Measurements from ENCODE around the gene GJB4.

DNA sequence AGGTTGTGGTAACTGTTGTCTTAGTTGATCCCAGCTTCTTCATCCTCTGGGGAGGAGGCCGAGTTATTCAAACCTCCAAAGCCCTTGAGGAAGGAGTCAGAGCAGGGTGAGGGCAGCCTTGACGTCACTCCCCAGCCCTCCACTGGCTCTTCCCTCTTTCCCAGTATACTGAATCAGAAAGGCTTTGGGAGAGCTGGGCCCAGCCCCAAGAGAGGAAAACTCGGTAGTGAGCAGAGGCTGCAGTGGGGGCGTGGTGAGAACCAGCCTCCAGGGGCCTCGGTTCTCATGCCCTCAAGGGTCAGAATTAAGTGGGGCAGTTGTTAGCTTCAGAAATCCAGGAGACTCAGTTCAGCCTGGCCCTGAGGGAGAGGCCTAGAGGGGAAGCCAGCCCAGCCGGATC, 31.4 kb downstream of the GJB4 start:
- TF ChIP-seq, protein P1, sequence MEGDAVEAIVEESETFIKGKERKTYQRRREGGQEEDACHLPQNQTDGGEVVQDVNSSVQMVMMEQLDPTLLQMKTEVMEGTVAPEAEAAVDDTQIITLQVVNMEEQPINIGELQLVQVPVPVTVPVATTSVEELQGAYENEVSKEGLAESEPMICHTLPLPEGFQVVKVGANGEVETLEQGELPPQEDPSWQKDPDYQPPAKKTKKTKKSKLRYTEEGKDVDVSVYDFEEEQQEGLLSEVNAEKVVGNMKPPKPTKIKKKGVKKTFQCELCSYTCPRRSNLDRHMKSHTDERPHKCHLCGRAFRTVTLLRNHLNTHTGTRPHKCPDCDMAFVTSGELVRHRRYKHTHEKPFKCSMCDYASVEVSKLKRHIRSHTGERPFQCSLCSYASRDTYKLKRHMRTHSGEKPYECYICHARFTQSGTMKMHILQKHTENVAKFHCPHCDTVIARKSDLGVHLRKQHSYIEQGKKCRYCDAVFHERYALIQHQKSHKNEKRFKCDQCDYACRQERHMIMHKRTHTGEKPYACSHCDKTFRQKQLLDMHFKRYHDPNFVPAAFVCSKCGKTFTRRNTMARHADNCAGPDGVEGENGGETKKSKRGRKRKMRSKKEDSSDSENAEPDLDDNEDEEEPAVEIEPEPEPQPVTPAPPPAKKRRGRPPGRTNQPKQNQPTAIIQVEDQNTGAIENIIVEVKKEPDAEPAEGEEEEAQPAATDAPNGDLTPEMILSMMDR (IDR thresholded peaks at IDR 0.05), result no peak
- TF ChIP-seq, protein P2, sequence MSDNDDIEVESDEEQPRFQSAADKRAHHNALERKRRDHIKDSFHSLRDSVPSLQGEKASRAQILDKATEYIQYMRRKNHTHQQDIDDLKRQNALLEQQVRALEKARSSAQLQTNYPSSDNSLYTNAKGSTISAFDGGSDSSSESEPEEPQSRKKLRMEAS (CRISPR knock-in tag; IDR thresholded peaks at IDR 0.05), result no peak
- TF ChIP-seq, protein P3, sequence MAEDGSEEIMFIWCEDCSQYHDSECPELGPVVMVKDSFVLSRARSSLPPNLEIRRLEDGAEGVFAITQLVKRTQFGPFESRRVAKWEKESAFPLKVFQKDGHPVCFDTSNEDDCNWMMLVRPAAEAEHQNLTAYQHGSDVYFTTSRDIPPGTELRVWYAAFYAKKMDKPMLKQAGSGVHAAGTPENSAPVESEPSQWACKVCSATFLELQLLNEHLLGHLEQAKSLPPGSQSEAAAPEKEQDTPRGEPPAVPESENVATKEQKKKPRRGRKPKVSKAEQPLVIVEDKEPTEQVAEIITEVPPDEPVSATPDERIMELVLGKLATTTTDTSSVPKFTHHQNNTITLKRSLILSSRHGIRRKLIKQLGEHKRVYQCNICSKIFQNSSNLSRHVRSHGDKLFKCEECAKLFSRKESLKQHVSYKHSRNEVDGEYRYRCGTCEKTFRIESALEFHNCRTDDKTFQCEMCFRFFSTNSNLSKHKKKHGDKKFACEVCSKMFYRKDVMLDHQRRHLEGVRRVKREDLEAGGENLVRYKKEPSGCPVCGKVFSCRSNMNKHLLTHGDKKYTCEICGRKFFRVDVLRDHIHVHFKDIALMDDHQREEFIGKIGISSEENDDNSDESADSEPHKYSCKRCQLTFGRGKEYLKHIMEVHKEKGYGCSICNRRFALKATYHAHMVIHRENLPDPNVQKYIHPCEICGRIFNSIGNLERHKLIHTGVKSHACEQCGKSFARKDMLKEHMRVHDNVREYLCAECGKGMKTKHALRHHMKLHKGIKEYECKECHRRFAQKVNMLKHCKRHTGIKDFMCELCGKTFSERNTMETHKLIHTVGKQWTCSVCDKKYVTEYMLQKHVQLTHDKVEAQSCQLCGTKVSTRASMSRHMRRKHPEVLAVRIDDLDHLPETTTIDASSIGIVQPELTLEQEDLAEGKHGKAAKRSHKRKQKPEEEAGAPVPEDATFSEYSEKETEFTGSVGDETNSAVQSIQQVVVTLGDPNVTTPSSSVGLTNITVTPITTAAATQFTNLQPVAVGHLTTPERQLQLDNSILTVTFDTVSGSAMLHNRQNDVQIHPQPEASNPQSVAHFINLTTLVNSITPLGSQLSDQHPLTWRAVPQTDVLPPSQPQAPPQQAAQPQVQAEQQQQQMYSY (CRISPR knock-in tag; IDR thresholded peaks at IDR 0.05), result no peak
